Esophagus squamous epithelium (tissue), 5 donors: ENCODE results near the gene NXT1. TPM values are rescaled to one million over a fixed set of nuclear protein-coding genes. Genes with fewer than 3 reads are reported as not detected.

ENCODE experiments used
- DNase-seq: peaks from one replicate; lab custom pipeline; 2025; lab: John Stamatoyannopoulos, UW
- H3K27ac ChIP-seq, 4 donors: fragments of 200-600 bp; sonication (generic); one replicate each; pipeline ENCODE4 v1.5.1; 2016 to 2019; ENCODE audit warnings: mild to moderate bottlenecking in 1 of 4
- H3K27me3 ChIP-seq, 4 donors: fragments of 200-600 bp; sonication (generic); 1 replicate in 3 of 4; 2 replicates in 1 of 4; pipeline versions ENCODE4 v1.5.1 to v1.6.0; 2017 to 2021; ENCODE audit warnings: antibody characterized with exemption in 1 of 4
- H3K36me3 ChIP-seq, 3 donors: fragments of 200-600 bp; sonication (generic); one replicate each; pipeline ENCODE4 v1.5.1; 2016 to 2019
- H3K4me1 ChIP-seq, 3 donors: fragments of 200-600 bp; sonication (generic); one replicate each; pipeline ENCODE4 v1.5.1; 2017 to 2019
- H3K4me3 ChIP-seq, 4 donors: fragments of 200-600 bp; sonication (generic); 1 replicate in 3 of 4; 2 replicates in 1 of 4; pipeline ENCODE4 v1.5.1; 2016 to 2019; ENCODE audit warnings: mild to moderate bottlenecking in 2 of 4, moderate library complexity in 1 of 4
- H3K9me3 ChIP-seq, 3 donors: fragments of 200-600 bp; sonication (generic); one replicate each; pipeline ENCODE4 v1.5.1; 2016 to 2019
- CTCF ChIP-seq, 6 experiments: fragments of 450-650 bp in 4 of 6; fragments of 200-600 bp in 2 of 6; sonication (generic) in 2 of 6; IDR thresholded peaks; one replicate each; pipeline ENCODE4 v1.5.1; 2016 to 2019; ENCODE audit warnings: antibody characterized with exemption in 6 of 6, mild to moderate bottlenecking in 4 of 6, moderate library complexity in 4 of 6
- POLR2A ChIP-seq, 4 donors: fragments of 450-650 bp; IDR thresholded peaks; one replicate each; pipeline ENCODE4 v1.6.1; 2017; ENCODE audit warnings: antibody characterized with exemption in 4 of 4, mild to moderate bottlenecking in 4 of 4, moderate library complexity in 3 of 4
- WGBS, 2 donors: methylation state at CpG; one replicate each; pipeline ENCODE4 v1.1.5; 2018; 5-methylcytosine and 5-hydroxymethylcytosine counted together
- intact Hi-C: fragments of 100-400 bp; cut with DNase I; formaldehyde crosslinking; loops from one replicate; pipeline ENCODE4 v1.15.0; 2022
- total RNA-seq, 4 donors: library from RNA; depleted of rRNA; stranded (reverse); fragments of >200 nt; gene quantifications; one replicate each; pipeline ENCODE4 v1.1.0, GENCODE V29; 2016
- donor health status: DM: yes; HTN: yes; CAD: no.

Gene NXT1
- total RNA-seq, 4 donors from 2014 or later, result 21.3 to 43.0 (median 38.0) TPM

GRCh38 chr20:23332467-23332866 is 18.1 kb upstream of the NXT1 start:
- H3K9me3 ChIP-seq, result no peaks in the 10 kb centered on the region
- no peaks in the 10 kb centered on the region for H3K36me3 ChIP-seq
- WGBS, 2 donors, result 34 to 41% methylated on average over 2 of the region's 2 CpGs
- H3K27me3 ChIP-seq, result no peaks in the 10 kb centered on the region
- peaks cover 0 to 15% (median 0%) of the 10 kb centered on the region in 3 donors for H3K4me1 ChIP-seq
- TF ChIP-seq CTCF (IDR thresholded peaks at IDR 0.05) (no peak), POLR2A (IDR thresholded peaks at IDR 0.05) (no peak)
- intact Hi-C loops, result loop anchor here (10.0 kb wide), 1 partner anchor 638 kb away; no protein-coding TSS in a partner anchor
- H3K4me3 ChIP-seq, result no peak overlapping the region
- DNase-seq, result no peak
- H3K27ac ChIP-seq, result no peak overlapping the region

DNA sequence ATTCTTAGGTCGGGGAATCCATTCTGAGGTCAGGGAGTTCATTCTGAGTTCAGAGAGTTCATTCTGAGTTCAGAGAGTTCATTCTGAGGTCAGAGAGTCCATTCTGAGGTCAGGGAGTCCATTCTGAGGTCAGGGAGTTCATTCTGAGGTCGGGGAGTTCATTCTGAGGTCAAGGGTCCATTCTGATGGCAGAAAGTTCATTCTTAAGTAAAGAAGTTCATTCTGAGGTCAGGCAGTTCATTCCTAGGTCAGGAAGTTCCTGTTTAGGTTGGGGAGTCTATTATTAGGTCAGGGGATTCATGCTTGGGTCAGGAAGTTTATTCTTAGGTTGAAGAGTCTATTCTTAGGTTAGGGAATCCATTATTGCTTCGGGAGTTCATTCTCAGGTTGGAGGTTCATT is 16.5 kb upstream of the NXT1 start:
- Histone ChIP-seq H3K4me1 (peaks cover 0 to 15% (median 0%) of the 10 kb centered on the region in 3 donors), H3K36me3 (no peaks in the 10 kb centered on the region), H3K9me3 (no peaks in the 10 kb centered on the region), H3K27ac (no peak overlapping the region), H3K27me3 (no peaks in the 10 kb centered on the region), H3K4me3 (no peak overlapping the region)
- intact Hi-C loops, result loop anchor here (10.0 kb wide), 1 partner anchor 639 kb away; no protein-coding TSS in a partner anchor
- TF ChIP-seq CTCF (IDR thresholded peaks at IDR 0.05) (no peak), POLR2A (IDR thresholded peaks at IDR 0.05) (no peak)
- no peak for DNase-seq
- WGBS, 2 donors, result 59 to 67% methylated on average over 1 to 3 of the region's 3 CpGs

DNA sequence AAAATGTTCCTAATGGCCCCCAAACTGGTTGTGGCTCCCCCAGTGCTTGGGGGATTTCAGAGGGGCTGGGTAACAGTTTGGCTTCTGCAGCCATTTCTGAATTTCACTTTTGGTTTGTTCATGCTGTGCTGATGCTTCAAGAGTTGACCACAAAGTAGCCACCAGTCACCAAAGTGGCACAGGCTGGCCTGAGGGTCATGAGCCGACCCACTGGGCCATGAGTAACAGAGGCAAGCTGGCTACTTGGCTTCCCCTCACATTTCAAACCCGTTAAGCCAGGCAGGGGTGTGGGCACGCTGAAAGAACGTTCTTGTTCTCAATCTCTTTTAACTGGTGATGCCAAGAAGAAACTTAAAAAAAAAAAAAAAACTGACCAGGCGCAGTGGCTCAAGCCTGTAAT is 15.1 kb upstream of the NXT1 start:
- intact Hi-C loops, result loop anchor here (10.0 kb wide), 1 partner anchor 641 kb away; no protein-coding TSS in a partner anchor
- 67 to 69% methylated on average over 3 to 5 of the region's 5 CpGs for WGBS, 2 donors
- Histone ChIP-seq H3K36me3 (no peaks in the 10 kb centered on the region), H3K27me3 (no peaks in the 10 kb centered on the region), H3K27ac (no peak overlapping the region), H3K4me3 (no peak overlapping the region), H3K9me3 (no peaks in the 10 kb centered on the region), H3K4me1 (peaks cover 0 to 19% (median 0%) of the 10 kb centered on the region in 3 donors)
- TF ChIP-seq POLR2A (IDR thresholded peaks at IDR 0.05) (no peak), CTCF (IDR thresholded peaks at IDR 0.05) (no peak)
- no peak for DNase-seq

- Histone ChIP-seq H3K4me3 (no peak overlapping the region), H3K4me1 (peaks cover 0 to 20% (median 0%) of the 10 kb centered on the region in 3 donors), H3K27ac (no peak overlapping the region), H3K9me3 (no peaks in the 10 kb centered on the region), H3K36me3 (no peaks in the 10 kb centered on the region), H3K27me3 (peaks cover 0 to 2% (median 0%) of the 10 kb centered on the region in 4 donors)
- intact Hi-C loops, result loop anchor here (10.0 kb wide), 1 partner anchor 642 kb away; no protein-coding TSS in a partner anchor
- TF ChIP-seq POLR2A (IDR thresholded peaks at IDR 0.05) (no peak), CTCF (IDR thresholded peaks at IDR 0.05) (no peak)
- DNase-seq, result no peak
- 91 to 93% methylated on average over 5 of the region's 5 CpGs for WGBS, 2 donors
These were observed 14.1 kb upstream of the NXT1 start for GRCh38 chr20:23336476-23336875.

GRCh38 chr20:23337312-23337711 is 13.3 kb upstream of the NXT1 start:
- Histone ChIP-seq H3K4me1 (peaks cover 0 to 11% (median 0%) of the 10 kb centered on the region in 3 donors), H3K27me3 (peaks cover 0 to 10% (median 0%) of the 10 kb centered on the region in 4 donors), H3K36me3 (no peaks in the 10 kb centered on the region), H3K27ac (no peak overlapping the region), H3K4me3 (no peak overlapping the region), H3K9me3 (no peaks in the 10 kb centered on the region)
- DNase-seq, result no peak
- TF ChIP-seq CTCF (IDR thresholded peaks at IDR 0.05) (no peak), POLR2A (IDR thresholded peaks at IDR 0.05) (no peak)
- intact Hi-C loops, result loop anchor here (10.0 kb wide), 1 partner anchor 643 kb away; no protein-coding TSS in a partner anchor
